ENCODE data around the gene ICAM3.
A peak's percentile ranks its signal among the peaks of the same experiment; 100 is the strongest.
"Not testable (repeated sequence)": the region's sequence is repeated elsewhere in the genome, so short reads cannot be mapped to it uniquely, and the experiment has no call there.

The ICAM3 gene

GRCh38 chr19:10352764-10353671 lies 13.6 kb upstream of the ICAM3 start:
- no peak for FAIRE-seq
- DNase-seq (ENCODE audit: insufficient read length, low spot score), result no peak

- DNase-seq (ENCODE audit: insufficient read length, low spot score) (no peak), FAIRE-seq (no peak)
These were observed 7.1 kb upstream of the ICAM3 start for GRCh38 chr19:10346509-10346908.

- FAIRE-seq, result no peak
- no peak for DNase-seq (ENCODE audit: insufficient read length, low spot score)
These were observed 5.4 kb upstream of the ICAM3 start for GRCh38 chr19:10344780-10345179.

GRCh38 chr19:10343495-10343894 lies 4.1 kb upstream of the ICAM3 start:
- DNase-seq (ENCODE audit: insufficient read length, low spot score) (no peak), FAIRE-seq (no peak)

GRCh38 chr19:10339977-10340376 lies 553 bp upstream of the ICAM3 start:
- no peak for DNase-seq (ENCODE audit: insufficient read length, low spot score)
- FAIRE-seq, result no peak

GRCh38 chr19:10338940-10339339 lies 484 bp downstream of the ICAM3 start:
- FAIRE-seq, result peak; percentile 8
- DNase-seq (ENCODE audit: insufficient read length, low spot score), result no peak

GRCh38 chr19:10336725-10337124 lies 2.7 kb downstream of the ICAM3 start:
- FAIRE-seq, result not testable (repeated sequence)

GRCh38 chr19:10335352-10335985 lies 4.0 kb downstream of the ICAM3 start:
- FAIRE-seq, result no peak
- no peak for DNase-seq (ENCODE audit: insufficient read length, low spot score)

More at GRCh38 chr19:10336725-10337124, 2.7 kb downstream of the ICAM3 start:
- not testable (repeated sequence) for DNase-seq (ENCODE audit: insufficient read length, low spot score)

GRCh38 chr19:10334588-10335351 lies 4.7 kb downstream of the ICAM3 start:
- FAIRE-seq (no peak), DNase-seq (ENCODE audit: insufficient read length, low spot score) (no peak)

- FAIRE-seq, result no peak
- no peak for DNase-seq (ENCODE audit: insufficient read length, low spot score)
These were observed 5.5 kb downstream of the ICAM3 start for GRCh38 chr19:10333758-10334587.

- DNase-seq (ENCODE audit: insufficient read length, low spot score) (peak; percentile 99), FAIRE-seq (peak; percentile 99)
These were observed 6.3 kb downstream of the ICAM3 start, which contains the start of gene RAVER1 for GRCh38 chr19:10332965-10333757. TSS of gene RAVER1 (minus strand) at chr19:10333529. CDS start at chr19:10333507, 22 bp downstream.

GRCh38 chr19:10332158-10332964 lies 7.1 kb downstream of the ICAM3 start:
- FAIRE-seq (no peak), DNase-seq (ENCODE audit: insufficient read length, low spot score) (no peak)

GRCh38 chr19:10329555-10329954 lies 9.9 kb downstream of the ICAM3 start:
- DNase-seq (ENCODE audit: insufficient read length, low spot score), result no peak
- FAIRE-seq, result no peak

GRCh38 chr19:10328558-10329429 lies 10.6 kb downstream of the ICAM3 start:
- FAIRE-seq, result no peak

GRCh38 chr19:10327793-10328192 lies 11.6 kb downstream of the ICAM3 start:
- DNase-seq (ENCODE audit: insufficient read length, low spot score), result no peak
- no peak for FAIRE-seq

More at GRCh38 chr19:10328558-10329429, 10.6 kb downstream of the ICAM3 start:
- DNase-seq (ENCODE audit: insufficient read length, low spot score), result no peak

- no peak for FAIRE-seq
- DNase-seq (ENCODE audit: insufficient read length, low spot score), result no peak
These were observed 13.7 kb downstream of the ICAM3 start for GRCh38 chr19:10325732-10326131.

All from GM19239 (cell line).